GM18870 (cell line): ENCODE measurements around the gene VARS1.
"Not testable (repeated sequence)": the region's sequence is repeated elsewhere in the genome, so short reads cannot be mapped to it uniquely, and the experiment has no call there.

ENCODE experiments used
- ATAC-seq: cut with Tn5 transposase; IDR thresholded peaks from one replicate; pipeline ENCODE4 v1.9.1; 2021; ENCODE audit warnings: moderate library complexity; ENCODE audit not compliant: unreplicated experiment

VARS1 gene

GRCh38 chr6:31794866-31795615, 511 bp downstream of the VARS1 start:
- ATAC-seq, result no peak

DNA sequence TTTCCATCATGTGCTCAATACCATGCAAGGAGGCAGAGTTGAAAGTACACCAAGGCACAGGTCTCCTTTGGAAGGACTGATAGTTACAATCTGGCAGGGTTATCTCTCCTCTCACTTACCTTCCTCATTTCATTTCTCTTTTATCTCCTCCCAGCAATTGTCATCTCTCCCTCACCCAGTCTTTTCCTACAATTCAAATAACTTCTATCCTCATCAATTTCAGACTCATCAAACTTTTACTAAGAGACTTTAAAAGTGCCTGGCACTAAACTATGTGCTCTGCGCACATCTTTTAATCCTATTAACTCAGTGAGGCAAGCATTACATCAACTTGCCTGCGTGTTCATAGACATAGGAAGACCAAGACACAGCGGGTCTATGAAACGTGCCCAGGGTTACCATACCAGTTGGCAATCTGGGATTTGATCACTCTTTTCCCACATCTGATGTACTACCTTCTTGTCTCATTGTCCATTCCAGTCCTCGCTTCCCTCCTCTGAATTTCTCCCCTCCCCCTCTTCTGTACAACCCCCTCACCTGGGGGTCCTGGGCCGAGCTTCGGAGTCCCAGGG, 1.2 kb downstream of the VARS1 start:
- ATAC-seq, result no peak

DNA sequence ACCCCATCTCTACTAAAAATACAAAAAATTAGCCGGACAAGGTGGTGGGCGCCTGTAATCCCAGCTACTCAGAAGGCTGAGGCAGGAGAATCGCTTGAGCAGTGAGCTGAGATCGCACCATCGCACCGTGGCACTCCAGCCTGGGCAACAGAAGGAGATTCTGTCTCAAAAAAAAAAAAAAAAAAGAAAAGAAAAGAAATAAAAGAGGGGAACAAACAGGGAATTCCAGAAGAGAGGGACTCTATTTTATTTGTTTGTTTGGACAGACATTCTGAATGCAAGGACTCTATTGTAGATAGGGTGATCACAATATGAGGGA, 1.7 kb downstream of the VARS1 start:
- ATAC-seq, result not testable (repeated sequence)

DNA sequence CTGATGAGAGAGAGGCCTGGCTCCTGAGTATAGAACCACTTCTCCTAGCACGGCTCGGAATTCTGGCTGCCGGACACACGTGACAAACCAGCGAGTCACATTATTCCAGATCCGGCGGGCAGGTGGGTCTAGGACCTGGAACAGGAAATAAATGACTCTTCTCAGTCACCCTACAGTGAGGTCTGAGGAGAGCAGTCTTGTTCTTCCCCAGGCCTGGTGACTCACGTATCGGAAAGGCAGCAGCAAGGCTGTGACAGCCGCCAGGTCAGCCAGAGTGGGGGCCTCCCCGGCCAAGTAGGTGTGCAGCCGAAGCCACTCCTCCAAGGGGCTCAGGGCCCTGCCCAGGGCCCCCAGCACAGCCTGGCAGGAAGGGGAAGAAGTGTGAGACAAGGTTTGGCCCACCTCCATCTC, 2.8 kb downstream of the VARS1 start:
- no peak for ATAC-seq

DNA sequence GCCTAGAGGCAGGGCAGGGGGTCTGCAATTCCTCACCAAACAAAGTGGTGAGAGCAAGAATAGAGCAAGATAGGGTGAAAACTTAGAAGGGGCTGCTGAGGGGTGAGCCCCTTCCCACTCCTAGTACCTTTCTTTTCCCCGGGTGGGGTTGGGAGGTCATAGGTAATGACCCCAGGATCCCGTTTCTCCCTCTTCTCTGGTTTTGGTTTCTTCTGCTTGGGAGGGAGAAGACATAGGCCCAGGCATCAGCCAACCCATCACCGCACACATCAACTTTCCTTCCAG, 3.5 kb downstream of the VARS1 start:
- ATAC-seq, result no peak

GRCh38 chr6:31791324-31792089, 4.0 kb downstream of the VARS1 start:
- no peak for ATAC-seq

DNA sequence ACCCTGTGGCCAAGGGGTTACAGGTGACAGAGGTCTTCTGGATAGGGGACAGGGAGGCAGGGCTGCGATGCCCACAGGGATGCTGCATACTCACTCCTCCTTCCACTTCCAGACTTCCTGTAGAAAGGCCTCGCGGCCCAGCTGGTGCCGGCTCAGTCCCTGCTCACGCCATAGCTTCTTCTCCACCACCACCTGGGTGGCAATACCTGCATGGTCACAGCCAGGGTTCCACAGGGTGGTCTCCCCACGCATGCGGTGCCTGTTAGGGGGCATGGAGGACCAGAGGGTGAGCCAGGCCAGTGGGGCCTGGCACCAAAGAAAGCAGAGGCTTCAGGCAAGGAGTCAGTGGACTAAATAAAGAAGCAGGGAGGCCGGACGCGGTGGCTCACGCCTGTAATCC, 10.1 kb downstream of the VARS1 start:
- no peak for ATAC-seq

DNA sequence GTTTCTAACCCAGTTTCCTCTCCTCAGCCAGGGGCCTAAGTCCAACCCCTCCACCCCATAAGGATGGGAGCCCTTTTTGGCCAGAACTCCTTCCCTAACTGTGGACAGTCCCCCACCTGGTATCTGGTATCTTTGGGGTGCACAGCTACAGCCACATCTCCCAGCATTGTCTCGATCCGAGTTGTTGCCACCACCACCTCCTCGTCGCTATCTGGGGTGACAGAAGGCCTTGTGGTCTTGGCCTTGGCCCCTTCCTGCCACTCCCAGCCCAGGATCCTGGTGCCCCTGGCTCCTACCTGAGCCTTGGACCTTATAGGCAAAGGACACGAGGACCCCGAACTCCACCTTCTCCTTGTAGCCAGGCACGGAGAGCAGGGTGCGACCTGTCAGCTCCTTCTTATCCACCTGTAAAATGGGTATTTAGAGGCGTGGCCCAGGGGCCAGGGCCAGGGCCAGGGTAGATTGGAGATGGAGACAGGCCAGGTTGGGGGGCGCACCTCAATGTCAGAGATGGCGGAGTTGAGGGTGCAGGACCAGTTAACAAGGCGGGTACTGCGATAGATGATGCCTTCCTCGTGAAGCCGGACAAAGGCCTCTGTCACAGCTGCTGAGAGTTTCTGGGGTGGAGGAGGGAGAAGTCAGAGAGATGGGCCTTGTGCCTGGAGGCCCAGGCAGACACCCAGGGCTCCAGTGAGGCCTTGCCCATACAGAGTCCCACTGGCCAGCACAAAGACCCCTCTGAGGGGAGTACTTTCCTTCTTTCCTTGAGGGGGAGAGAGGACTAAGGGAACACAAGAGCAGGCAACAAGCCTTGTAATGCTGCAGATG, 11.2 kb downstream of the VARS1 start:
- no peak for ATAC-seq

DNA sequence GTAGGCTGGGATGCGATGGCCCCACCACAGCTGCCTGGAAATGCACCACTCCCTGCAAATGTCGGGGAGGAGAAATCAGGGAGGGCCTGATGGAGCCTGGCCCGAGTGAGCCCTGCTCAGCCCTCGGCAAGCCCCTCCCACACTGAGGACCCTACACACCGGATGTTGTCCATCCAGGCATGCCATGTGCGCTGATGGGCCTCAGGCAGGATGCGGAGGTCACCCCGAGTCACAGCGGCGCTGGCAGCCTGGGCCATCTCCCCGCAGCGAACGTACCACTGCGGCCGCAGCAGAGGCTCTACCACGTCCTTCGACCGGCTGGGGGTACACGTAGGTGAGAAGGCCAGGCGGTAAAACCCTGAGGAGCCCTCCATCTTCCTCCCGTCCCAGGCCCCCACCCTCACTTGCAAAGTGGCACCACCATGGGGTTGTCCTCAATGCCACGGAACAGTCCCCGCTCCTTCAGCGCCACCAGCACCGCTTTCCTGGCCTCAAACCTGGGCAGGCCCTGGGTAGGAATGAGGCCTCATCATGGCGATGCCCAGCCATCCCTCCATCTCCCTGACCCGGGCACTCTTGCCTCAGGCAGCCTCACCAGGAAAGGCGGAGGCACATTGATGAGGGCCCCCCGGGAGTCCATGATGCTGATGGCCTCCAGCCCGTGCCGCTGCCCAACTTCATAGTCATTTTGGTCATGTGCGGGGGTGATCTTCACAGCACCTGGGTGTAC, 13.3 kb downstream of the VARS1 start:
- no peak for ATAC-seq

DNA sequence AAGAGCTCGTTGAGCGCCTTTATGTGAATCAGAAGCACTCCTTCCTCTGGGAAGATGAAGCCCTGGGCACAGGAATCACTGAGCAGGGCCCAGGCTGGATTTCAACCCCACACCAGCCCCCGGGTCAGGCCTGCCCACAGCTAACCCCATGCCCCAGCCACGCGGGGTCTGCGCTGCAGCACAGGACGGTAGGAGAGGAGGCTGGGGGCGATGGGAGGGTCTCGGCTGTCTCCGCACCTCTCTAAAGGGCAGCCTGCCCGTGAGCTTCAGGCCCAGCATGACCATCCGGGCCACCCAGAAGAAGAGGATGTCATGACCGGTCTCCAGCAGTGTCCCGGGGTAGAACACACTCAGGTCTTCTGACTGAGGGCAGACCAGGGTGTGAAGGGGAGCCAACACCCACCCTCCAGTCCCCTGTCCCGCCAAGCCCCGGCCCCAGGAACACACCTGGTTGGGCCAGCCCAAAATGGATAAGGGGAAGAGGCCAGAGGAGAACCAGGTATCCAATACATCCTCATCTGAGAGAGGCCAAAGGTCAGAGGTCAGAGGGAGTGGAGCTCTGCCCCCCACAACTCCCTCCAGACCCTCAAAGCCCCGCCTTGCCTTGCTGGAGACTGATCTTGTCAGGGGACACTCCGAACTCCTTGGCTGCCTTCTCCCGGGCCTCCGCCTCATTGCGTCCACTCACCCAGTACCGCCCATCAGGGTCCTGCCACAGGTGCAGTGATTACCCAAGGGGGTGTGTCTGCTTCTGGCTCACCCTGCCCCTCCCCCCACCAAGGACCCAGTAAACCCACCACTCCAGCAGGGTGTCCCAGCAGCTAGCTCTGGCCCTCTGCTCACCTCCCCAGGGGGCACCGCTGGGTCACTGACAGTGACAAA, 14.1 kb downstream of the VARS1 start:
- ATAC-seq, result no peak

DNA sequence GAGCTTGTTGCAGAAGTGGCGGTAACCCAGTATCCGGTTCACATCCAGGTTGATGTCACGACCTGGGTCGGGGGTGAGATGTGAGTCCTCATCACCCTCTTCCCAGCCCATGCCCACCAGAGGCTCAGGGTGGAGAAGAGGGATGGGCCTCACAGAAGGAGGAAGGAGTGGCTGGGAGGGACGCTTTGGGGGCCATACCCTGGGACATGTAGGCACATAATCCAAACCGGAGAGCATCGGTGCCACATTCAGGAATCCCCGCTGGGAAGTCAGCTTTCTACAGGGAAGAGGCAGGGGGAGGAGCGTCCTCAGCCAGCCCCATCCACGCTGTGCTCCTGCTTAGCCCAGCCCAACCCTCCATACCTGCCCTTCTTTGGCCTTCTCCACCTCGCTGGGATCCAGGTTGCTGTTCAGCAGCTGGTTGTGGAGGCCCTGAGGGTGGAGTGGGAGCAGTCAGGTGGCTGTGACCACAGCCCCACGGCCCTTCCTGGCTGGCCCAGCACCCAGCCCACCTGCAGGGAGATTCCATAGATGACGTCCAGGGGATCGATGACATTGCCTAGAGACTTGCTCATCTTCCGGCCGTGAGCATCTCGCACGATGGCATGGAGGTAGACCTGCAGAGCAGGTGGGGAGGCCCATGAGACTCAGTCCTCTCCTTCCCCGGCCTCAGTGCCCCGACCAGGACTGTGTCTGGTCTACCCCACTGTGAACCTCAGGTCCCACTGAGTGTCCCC, 14.9 kb downstream of the VARS1 start:
- ATAC-seq, result no peak

GRCh38 chr6:31779908-31780307, 15.6 kb downstream of the VARS1 start:
- ATAC-seq, result no peak

DNA sequence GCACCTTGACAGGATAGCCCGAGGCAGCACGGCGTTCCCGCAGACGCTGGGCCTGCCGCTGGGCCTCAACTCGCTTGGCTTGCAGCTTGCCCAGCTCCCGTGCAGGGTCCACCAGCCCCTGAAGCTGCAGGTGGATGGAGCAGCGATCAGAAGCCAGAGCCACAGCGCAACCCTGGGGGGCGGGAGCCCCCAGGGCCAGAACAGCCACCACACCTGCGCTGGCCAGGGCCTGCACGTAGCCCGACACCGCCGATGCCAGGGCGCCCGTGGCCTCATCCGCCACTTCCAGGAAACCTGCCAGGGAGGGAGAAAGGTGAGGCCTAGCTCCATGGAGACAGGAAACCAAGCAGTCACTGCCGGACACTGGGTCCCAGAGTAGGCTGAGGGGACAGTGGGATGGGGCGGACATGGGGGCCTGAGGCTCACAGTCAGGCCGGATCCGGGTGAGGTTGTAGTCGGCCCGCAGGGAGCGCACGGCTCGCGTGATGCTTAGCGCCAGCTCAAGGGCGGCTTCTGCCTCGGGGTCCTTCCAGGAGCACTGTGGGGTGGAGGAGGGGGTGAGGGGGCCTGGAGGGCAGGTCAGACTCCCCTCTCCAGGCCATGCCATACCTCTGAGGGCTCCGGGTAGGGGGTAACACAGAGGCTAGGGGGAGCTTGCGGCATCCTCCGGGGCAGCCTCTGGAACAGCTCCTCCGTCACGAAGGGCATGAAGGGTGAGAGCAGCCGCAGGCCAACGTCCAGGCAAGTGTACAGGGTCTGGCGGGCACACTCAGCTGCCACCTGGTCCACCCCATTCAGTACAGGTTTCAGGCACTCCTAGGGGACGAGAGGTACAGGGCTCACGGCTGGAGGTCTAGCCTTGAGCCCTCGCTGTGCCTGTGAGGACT, 16.3 kb downstream of the VARS1 start:
- no peak for ATAC-seq

DNA sequence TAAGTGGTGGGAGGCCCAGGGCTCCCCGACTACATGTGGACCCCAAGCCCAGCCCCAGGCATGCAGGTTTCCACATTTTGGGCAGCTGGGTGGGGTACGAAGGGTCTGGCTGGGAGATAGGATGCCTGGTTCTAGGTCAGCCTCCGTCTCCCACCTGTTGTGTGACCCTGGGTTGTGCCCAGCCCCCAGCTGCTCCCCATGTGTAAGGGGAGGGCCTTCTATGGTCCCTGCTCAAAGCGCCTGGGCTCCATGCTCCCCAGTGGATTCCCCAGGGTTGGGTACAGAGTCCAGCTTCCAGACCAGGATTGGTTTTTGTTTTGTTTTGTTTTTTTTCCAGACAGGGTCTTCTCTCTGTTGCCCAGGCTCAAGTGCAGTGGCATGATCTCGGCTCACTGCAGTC, 17.4 kb downstream of the VARS1 start:
- ATAC-seq, result no peak

- ATAC-seq, result no peak
Measured at GRCh38 chr6:31777667-31778050, 17.9 kb downstream of the VARS1 start.

DNA sequence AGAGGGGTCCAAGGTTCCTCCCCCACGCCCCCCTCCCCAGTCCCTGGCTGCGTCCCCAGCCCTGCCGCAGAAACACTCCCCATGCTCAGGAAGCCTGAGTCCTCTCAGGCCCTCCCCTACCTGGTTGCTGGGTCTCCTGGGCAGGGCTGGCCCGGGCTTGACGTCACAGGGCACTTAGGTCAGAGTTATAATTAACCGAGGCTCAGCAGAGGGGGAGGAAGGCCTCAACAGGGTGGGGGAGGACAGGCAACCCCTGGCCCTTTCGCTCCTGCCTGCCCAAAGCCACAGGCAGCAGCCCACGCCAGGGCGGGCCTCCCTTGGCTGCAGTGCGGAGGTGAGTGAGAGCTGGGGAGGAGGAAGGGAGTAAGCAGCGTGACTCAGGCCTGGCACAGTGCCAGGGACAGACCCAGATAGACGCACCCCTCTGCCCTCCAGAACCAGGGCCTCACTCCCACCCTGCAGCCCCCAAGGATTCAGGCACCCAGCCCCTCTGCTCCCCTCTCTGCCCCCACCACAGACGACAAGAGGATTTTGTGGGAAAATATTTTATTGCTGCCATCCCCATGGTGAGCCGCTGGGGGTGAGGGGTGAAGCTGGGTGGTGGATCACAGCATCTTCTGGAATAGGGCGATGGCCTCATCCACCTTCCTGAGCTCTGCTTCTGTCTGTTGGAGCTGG, 18.4 kb downstream of the VARS1 start, which contains the start of gene VWA7:
VWA7 (minus strand) TSS at position 340 of the 678 bp plus-strand sequence. CDS start 549 bp downstream, outside the sequence.
- no peak for ATAC-seq

GRCh38 chr6:31776485-31776988, 19.0 kb downstream of the VARS1 start:
- no peak for ATAC-seq
